H1 (cell line): ENCODE data around the gene BCL2L11.

Source experiments
- BRCA1 ChIP-seq: IDR thresholded peaks from 2 replicates; pipeline ENCODE4 v1.6.1; 2012; ENCODE audit warnings: low read depth, low read length, improper control_type of control experiment
- CTCF ChIP-seq, 3 experiments: IDR thresholded peaks; 1 replicate in 2 of 3; 2 replicates in 1 of 3; pipeline versions ENCODE4 v1.5.1 to v1.6.1; 2011; ENCODE audit warnings: low read length in 3 of 3, mild to moderate bottlenecking in 3 of 3, inconsistent platforms in 2 of 3, low read depth in 1 of 3, moderate library complexity in 1 of 3; ENCODE audit not compliant: insufficient read depth in 1 of 3; ENCODE audit errors: control extremely low read depth in 1 of 3
- EGR1 ChIP-seq: IDR thresholded peaks from 2 replicates; pipeline ENCODE4 v1.6.1; 2011; ENCODE audit warnings: low read depth, low read length, borderline replicate concordance
- FOSL1 ChIP-seq: IDR thresholded peaks from 2 replicates; pipeline ENCODE4 v1.6.1; 2011; ENCODE audit warnings: mild to moderate bottlenecking, low read depth, low read length, moderate library complexity; ENCODE audit not compliant: insufficient read depth
- GTF2F1 ChIP-seq: IDR thresholded peaks from 2 replicates; pipeline ENCODE4 v1.6.1; 2012; ENCODE audit warnings: low read depth, low read length, improper control_type of control experiment, borderline replicate concordance
- KDM5A ChIP-seq: fragments of 200-600 bp; IDR thresholded peaks from 2 replicates; pipeline ENCODE4 v1.7.1; 2012; ENCODE audit warnings: mild to moderate bottlenecking, low read length, inconsistent platforms, mixed read lengths
- MAX ChIP-seq: IDR thresholded peaks from 2 replicates; pipeline ENCODE4 v1.6.1; 2012; ENCODE audit warnings: inconsistent platforms
- NRF1 ChIP-seq: IDR thresholded peaks from 2 replicates; pipeline ENCODE4 v1.6.1; 2011; ENCODE audit warnings: mild to moderate bottlenecking, low read depth, low read length, improper control_type of control experiment
- POLR2A ChIP-seq, 2 experiments: IDR thresholded peaks; 1 replicate in 1 of 2; 2 replicates in 1 of 2; pipeline ENCODE4 v1.6.1; 2011; ENCODE audit warnings: low read depth in 2 of 2, low read length in 2 of 2, mild to moderate bottlenecking in 2 of 2; ENCODE audit errors: control extremely low read depth in 1 of 2
- RAD21 ChIP-seq, 2 experiments: IDR thresholded peaks in 1 of 2; conservative IDR thresholded peaks in 1 of 2; 2 replicates each; pipeline ENCODE4 v1.6.1; 2011; ENCODE audit warnings: low read depth in 2 of 2, low read length in 2 of 2, improper control_type of control experiment in 1 of 2, inconsistent platforms in 1 of 2, mild to moderate bottlenecking in 1 of 2, moderate library complexity in 1 of 2
- SIN3A ChIP-seq, 2 experiments: IDR thresholded peaks in 1 of 2; conservative IDR thresholded peaks in 1 of 2; 2 replicates each; pipeline ENCODE4 v1.6.1; 2011 to 2012; ENCODE audit warnings: low read length in 2 of 2, improper control_type of control experiment in 1 of 2, low read depth in 1 of 2, mild to moderate bottlenecking in 1 of 2
- SP2 ChIP-seq: IDR thresholded peaks from 2 replicates; pipeline ENCODE4 v1.6.1; 2012; ENCODE audit warnings: mild to moderate bottlenecking, low read length, inconsistent platforms

GRCh38 chr2:111148925-111149324 is 28.2 kb downstream of the BCL2L11 start:
- TF ChIP-seq RAD21 (IDR thresholded peaks at IDR 0.05 in 1 of 2, conservative IDR thresholded peaks at IDR 0.05 in 1 of 2; ENCODE audit: low read depth in 2 of 2, low read length in 2 of 2) (no peak), MAX (no peak), POLR2A (IDR thresholded peaks at IDR 0.05; ENCODE audit: control extremely low read depth in 1 of 2, low read depth in 2 of 2, low read length in 2 of 2) (no peak), CTCF (IDR thresholded peaks at IDR 0.05; ENCODE audit: control extremely low read depth in 1 of 3, insufficient read depth in 1 of 3, low read depth in 1 of 3, low read length in 3 of 3) (no peak), NRF1 (no peak), BRCA1 (no peak), EGR1 (no peak), FOSL1 (no peak), GTF2F1 (no peak), SIN3A (conservative IDR thresholded peaks at IDR 0.05 in 1 of 2, IDR thresholded peaks at IDR 0.05 in 1 of 2; ENCODE audit: low read depth in 1 of 2, low read length in 2 of 2) (no peak), KDM5A (no peak), SP2 (no peak)
